ENCODE results near the gene DSCAM.

Gene DSCAM

DNA sequence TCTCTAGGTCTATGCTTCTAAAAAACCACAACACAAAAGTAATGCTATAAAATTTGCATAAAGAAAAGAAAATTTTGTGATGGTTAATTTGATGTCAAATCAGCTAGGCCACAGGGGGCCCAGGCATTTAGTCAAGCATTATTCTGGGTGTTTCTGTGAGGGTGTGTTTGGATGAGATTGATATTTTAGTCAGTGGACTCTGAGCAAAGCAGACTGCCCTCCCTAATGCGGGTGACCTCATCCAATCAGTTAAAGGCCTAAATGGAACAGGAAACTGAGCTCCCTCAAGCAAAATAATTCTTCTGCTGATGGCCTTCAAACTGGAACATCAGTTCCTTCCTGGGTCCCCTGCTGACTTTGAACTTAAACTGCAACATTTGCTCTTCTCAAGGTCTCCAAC lies 358.0 kb downstream of the DSCAM start:
- no peak for DNase-seq (ENCODE audit: low read depth)
- TF ChIP-seq, protein P1, sequence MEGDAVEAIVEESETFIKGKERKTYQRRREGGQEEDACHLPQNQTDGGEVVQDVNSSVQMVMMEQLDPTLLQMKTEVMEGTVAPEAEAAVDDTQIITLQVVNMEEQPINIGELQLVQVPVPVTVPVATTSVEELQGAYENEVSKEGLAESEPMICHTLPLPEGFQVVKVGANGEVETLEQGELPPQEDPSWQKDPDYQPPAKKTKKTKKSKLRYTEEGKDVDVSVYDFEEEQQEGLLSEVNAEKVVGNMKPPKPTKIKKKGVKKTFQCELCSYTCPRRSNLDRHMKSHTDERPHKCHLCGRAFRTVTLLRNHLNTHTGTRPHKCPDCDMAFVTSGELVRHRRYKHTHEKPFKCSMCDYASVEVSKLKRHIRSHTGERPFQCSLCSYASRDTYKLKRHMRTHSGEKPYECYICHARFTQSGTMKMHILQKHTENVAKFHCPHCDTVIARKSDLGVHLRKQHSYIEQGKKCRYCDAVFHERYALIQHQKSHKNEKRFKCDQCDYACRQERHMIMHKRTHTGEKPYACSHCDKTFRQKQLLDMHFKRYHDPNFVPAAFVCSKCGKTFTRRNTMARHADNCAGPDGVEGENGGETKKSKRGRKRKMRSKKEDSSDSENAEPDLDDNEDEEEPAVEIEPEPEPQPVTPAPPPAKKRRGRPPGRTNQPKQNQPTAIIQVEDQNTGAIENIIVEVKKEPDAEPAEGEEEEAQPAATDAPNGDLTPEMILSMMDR (IDR thresholded peaks at IDR 0.05; ENCODE audit: control insufficient read depth, insufficient read depth, low read depth, low read length, missing control alignments): no peak
- H3K4me3 ChIP-seq (ENCODE audit: control insufficient read depth, low read depth, low read length): no peak overlapping the region

DNA sequence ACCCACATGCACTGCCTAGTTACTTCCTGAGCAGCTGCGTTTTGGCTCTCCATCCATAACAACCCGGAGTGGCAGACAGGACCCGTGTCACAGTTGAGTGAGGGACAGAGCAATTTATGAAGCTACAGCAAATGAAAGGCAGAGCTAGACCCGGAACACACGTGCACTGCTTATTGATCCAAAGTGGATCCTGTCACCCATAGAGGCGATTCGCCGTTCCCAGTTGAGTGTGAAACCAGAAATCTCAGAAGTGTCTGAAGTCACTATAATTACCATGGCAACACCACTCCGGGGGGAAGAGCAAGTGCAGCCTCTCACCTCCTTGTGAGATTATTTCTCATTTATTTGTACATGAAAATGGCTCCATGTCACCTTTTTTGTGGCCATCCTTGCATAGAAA lies 365.2 kb downstream of the DSCAM start:
- no peak overlapping the region for H3K4me3 ChIP-seq (ENCODE audit: control insufficient read depth, low read depth, low read length)
- TF ChIP-seq, protein P1 (IDR thresholded peaks at IDR 0.05; ENCODE audit: control insufficient read depth, insufficient read depth, low read depth, low read length, missing control alignments): no peak
- DNase-seq (ENCODE audit: low read depth): no peak

DNA sequence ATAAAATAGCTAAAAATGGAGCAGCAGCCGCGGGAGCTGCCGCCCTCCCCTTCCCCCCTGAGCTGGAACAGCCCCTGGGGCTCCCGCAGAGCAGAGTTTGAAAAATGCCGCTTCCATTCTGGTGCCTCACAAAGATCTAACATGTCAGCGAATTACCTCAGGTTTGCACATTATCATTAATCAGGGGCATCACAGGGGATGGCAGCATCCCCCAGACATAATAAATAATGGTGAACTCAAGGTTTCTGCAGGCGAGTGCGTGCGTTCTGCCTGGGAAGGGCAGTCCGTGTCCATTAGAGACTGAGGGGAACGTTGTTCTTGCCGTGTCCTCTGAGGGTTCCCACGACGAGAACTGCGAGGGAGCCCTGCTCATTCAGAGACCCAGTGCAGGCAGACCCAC lies 372.4 kb downstream of the DSCAM start:
- TF ChIP-seq, protein P1 (IDR thresholded peaks at IDR 0.05; ENCODE audit: control insufficient read depth, insufficient read depth, low read depth, low read length, missing control alignments): no peak
- H3K4me3 ChIP-seq (ENCODE audit: control insufficient read depth, low read depth, low read length): no peak overlapping the region
- no peak for DNase-seq (ENCODE audit: low read depth)

DNA sequence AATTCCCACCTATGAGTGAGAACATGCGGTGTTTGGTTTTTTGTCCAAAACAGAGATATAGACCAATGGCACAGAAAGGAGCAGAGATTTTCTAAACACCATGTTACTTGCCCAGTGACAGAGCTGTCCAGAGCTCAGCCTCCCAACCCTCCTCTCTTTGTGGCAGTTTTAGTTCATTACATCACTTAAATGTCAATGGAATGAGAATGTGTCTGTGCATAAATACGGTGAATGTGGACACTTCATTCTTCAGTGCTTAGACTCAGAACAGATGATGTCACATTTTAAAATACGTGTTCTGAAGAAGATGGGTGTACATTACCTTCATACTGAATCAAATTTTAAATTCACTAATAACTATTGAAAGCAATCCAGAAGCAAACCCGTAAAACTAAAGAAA lies 374.9 kb downstream of the DSCAM start:
- TF ChIP-seq, protein P1 (IDR thresholded peaks at IDR 0.05; ENCODE audit: control insufficient read depth, insufficient read depth, low read depth, low read length, missing control alignments): no peak
- no peak overlapping the region for H3K4me3 ChIP-seq (ENCODE audit: control insufficient read depth, low read depth, low read length)
- no peak for DNase-seq (ENCODE audit: low read depth)

DNA sequence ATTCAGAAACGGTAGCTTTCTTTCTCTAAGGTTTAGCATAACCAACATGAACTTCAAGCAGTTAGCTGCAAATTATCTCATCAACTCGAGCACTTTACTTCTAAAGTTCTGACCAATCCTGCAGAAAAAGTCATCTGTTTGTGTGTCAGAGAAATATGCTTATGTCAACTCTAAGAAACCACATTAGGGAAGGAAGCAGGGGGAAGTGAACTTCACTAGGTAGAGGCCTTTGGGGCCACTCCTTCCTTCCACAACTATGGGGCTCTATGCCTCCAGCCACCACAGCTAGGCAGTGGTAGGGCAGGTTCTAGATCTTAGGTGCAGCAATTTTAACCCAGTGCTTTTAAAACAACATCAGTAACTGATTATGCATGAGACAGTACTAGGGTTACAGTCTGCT lies 375.9 kb downstream of the DSCAM start:
- TF ChIP-seq, protein P1 (IDR thresholded peaks at IDR 0.05; ENCODE audit: control insufficient read depth, insufficient read depth, low read depth, low read length, missing control alignments): no peak
- no peak overlapping the region for H3K4me3 ChIP-seq (ENCODE audit: control insufficient read depth, low read depth, low read length)
- DNase-seq (ENCODE audit: low read depth): no peak

DNA sequence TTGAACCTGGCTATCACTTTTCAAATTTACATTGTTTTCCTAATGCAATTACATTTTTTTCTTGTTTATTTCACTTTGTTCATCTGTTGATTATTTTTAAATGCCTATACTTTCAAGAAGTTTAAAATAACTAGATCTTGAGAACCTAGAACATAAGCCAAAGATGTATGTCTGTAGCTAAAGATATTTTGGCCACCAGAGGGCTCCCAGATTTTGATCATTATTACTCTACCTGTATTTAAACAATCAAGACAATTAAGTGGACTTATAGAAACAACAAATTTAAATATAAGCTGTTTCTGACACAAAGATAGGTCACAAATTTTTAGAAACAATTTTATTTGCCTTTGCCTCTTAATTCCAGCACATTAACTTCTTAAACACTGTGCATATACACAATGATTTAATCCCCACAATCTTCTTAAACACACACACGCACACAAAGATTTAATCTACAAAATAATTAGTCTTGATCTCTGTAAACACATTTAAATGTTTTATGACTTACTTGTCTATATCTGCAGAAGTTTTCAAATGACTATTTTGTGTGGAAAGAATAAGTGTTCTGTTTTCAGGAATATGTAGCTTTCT lies 380.0 kb downstream of the DSCAM start:
- TF ChIP-seq, protein P1 (IDR thresholded peaks at IDR 0.05; ENCODE audit: control insufficient read depth, insufficient read depth, low read depth, low read length, missing control alignments): no peak
- no peak overlapping the region for H3K4me3 ChIP-seq (ENCODE audit: control insufficient read depth, low read depth, low read length)
- no peak for DNase-seq (ENCODE audit: low read depth)

DNA sequence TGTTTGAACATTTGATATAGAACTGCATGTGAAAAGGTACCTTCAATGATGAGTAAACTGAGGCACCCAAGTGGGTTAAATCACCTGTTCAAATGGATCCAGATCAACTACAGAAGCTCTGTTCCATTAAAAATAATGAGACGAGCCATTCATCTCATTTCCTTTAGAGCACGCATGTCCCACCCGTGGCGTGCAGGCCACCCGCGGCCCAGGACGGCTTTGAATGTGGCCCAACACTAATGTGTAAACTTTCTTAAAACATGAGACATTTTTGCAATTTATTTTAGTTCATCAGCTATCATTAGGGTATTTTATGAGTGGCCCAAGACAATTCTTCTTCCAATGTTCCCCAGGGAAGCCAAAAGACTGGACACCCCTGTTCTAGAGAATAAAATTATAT lies 381.6 kb downstream of the DSCAM start:
- TF ChIP-seq, protein P1 (IDR thresholded peaks at IDR 0.05; ENCODE audit: control insufficient read depth, insufficient read depth, low read depth, low read length, missing control alignments): no peak
- no peak for DNase-seq (ENCODE audit: low read depth)
- H3K4me3 ChIP-seq (ENCODE audit: control insufficient read depth, low read depth, low read length): no peak overlapping the region
